CD4-positive, alpha-beta memory T cell (primary cell): ENCODE data around the gene TDRD7. TPM values are rescaled to one million over a fixed set of nuclear protein-coding genes. Genes with fewer than 3 reads are reported as not detected.

Source experiments
- CTCF ChIA-PET: fragments of 350-600 bp; sonication (Branson Sonifier 250); formaldehyde crosslinking; loops from one replicate; lab custom pipeline; 2021; ENCODE audit warnings: inconsistent platforms; ENCODE audit not compliant: partially characterized antibody; lab: Charles Lee
- POLR2A ChIA-PET: fragments of 350-600 bp; sonication (Branson Sonifier 250); formaldehyde crosslinking; loops from one replicate; lab custom pipeline; 2021; ENCODE audit not compliant: partially characterized antibody; lab: Charles Lee
- DNase-seq, 5 donors: peaks; one replicate each; pipeline versions ENCODE4 v3.0.0 to v3.0.0-alpha.2; 2020 to 2022; ENCODE audit warnings: mixed read lengths in 1 of 5
- H3K27ac ChIP-seq: one replicate; pipeline ENCODE4 v1.7.0; 2013; ENCODE audit warnings: low read depth, low read length
- H3K27me3 ChIP-seq: 2 replicates; pipeline ENCODE4 v1.7.0; 2013; ENCODE audit warnings: mild to moderate bottlenecking, low read length, moderate library complexity; ENCODE audit not compliant: insufficient read depth
- H3K36me3 ChIP-seq: 2 replicates; pipeline ENCODE4 v1.7.0; 2013; ENCODE audit warnings: mild to moderate bottlenecking, low read length, moderate library complexity; ENCODE audit not compliant: insufficient read depth
- H3K4me1 ChIP-seq: 2 replicates; pipeline ENCODE4 v1.7.0; 2013; ENCODE audit warnings: mild to moderate bottlenecking, low read length, moderate library complexity; ENCODE audit not compliant: insufficient read depth
- H3K4me3 ChIP-seq, 2 donors: one replicate each; pipeline ENCODE4 v1.7.0; 2013; ENCODE audit warnings: low read length in 2 of 2, mild to moderate bottlenecking in 1 of 2
- H3K9me3 ChIP-seq, 2 donors: one replicate each; pipeline ENCODE4 v1.7.0; 2013; ENCODE audit warnings: low read length in 2 of 2, control low read depth in 1 of 2; ENCODE audit not compliant: control insufficient read depth in 1 of 2
- H3K27ac Mint-ChIP-seq, 7 donors: one replicate each; pipeline ENCODE4 v1.8.0; 2020 to 2021; ENCODE audit warnings: mixed read lengths in 7 of 7, mild to moderate bottlenecking in 6 of 7, inconsistent platforms in 3 of 7, moderate library complexity in 3 of 7
- H3K27me3 Mint-ChIP-seq, 2 donors: one replicate each; pipeline ENCODE4 v1.8.0; 2020 to 2021; ENCODE audit warnings: mixed read lengths in 2 of 2
- H3K36me3 Mint-ChIP-seq, 2 donors: one replicate each; pipeline ENCODE4 v1.8.0; 2020 to 2021; ENCODE audit warnings: mixed read lengths in 2 of 2, inconsistent platforms in 1 of 2, mild to moderate bottlenecking in 1 of 2
- H3K4me1 Mint-ChIP-seq, 4 donors: one replicate each; pipeline ENCODE4 v1.8.0; 2020 to 2021; ENCODE audit warnings: mixed read lengths in 4 of 4, mild to moderate bottlenecking in 1 of 4
- H3K4me3 Mint-ChIP-seq, 8 donors: one replicate each; pipeline ENCODE4 v1.8.0; 2020 to 2021; ENCODE audit warnings: mixed read lengths in 8 of 8, mild to moderate bottlenecking in 7 of 8, moderate library complexity in 6 of 8, inconsistent platforms in 3 of 8
- H3K9me3 Mint-ChIP-seq, 8 donors: one replicate each; pipeline ENCODE4 v1.8.0; 2020 to 2021; ENCODE audit warnings: mixed read lengths in 8 of 8, mild to moderate bottlenecking in 5 of 8, inconsistent platforms in 3 of 8, moderate library complexity in 1 of 8
- intact Hi-C: fragments of 100-400 bp; cut with micrococcal nuclease; formaldehyde crosslinking; loops from one replicate; pipeline ENCODE4 v1.15.1; 2023
- polyA plus RNA-seq, 2 donors: library from polyadenylated mRNA; unstranded; fragments of 300-500 nt; fragmentation: Illumina TruSeq; gene quantifications; one replicate each; pipeline ENCODE4 v1.2.3, GENCODE V29; 2021
- total RNA-seq, 2 experiments: library from RNA; stranded (reverse); gene quantifications; one replicate each; pipeline ENCODE4 v1.2.3, GENCODE V29; 2021

TDRD7 gene
- total and polyA plus RNA-seq, 4 experiments from 2014 or later: 5.6 to 13.6 (median 11.4) TPM

GRCh38 chr9:97425336-97425972 is 13.6 kb downstream of the TDRD7 start:
- ChIA-PET CTCF (interaction anchor here (1.0 kb wide), 1 partner anchor 13 kb away, joined by 3 read pairs; no protein-coding TSS in a partner anchor), POLR2A (no interaction called here)
- Histone ChIP-seq H3K36me3 (peaks cover 13% of the 10 kb centered on the region), H3K9me3 (no peaks in the 10 kb centered on the region), H3K27me3 (no peaks in the 10 kb centered on the region), H3K4me1 (no peaks in the 10 kb centered on the region), H3K4me3 (no peak overlapping the region), H3K27ac (no peak overlapping the region)
- Mint-ChIP-seq H3K27me3 (no peaks in the 10 kb centered on the region), H3K4me1 (peaks cover 4 to 19% (median 9%) of the 10 kb centered on the region in 4 donors), H3K9me3 (peaks cover 0 to 13% (median 8%) of the 10 kb centered on the region in 8 donors), H3K27ac (no peak overlapping the region), H3K36me3 (peaks cover 32 to 42% of the 10 kb centered on the region in 2 donors), H3K4me3 (no peak overlapping the region)
- intact Hi-C loops: no loop called here
- DNase-seq: no peak

GRCh38 chr9:97425973-97426336 is 14.1 kb downstream of the TDRD7 start:
- Mint-ChIP-seq H3K27ac (no peak overlapping the region), H3K4me1 (peaks cover 4 to 19% (median 9%) of the 10 kb centered on the region in 4 donors), H3K27me3 (no peaks in the 10 kb centered on the region), H3K9me3 (peaks cover 0 to 13% (median 8%) of the 10 kb centered on the region in 8 donors), H3K36me3 (peaks cover 33 to 43% of the 10 kb centered on the region in 2 donors), H3K4me3 (no peak overlapping the region)
- Histone ChIP-seq H3K4me1 (no peaks in the 10 kb centered on the region), H3K36me3 (peaks cover 17% of the 10 kb centered on the region), H3K4me3 (no peak overlapping the region), H3K27me3 (no peaks in the 10 kb centered on the region), H3K27ac (no peak overlapping the region), H3K9me3 (no peaks in the 10 kb centered on the region)
- ChIA-PET CTCF (interaction anchor here (1.0 kb wide), 1 partner anchor 13 kb away, joined by 3 read pairs; no protein-coding TSS in a partner anchor), POLR2A (interaction anchor here (0.6 kb wide), 1 partner anchor 954 kb away, joined by 3 read pairs; no protein-coding TSS in a partner anchor)
- intact Hi-C loops: no loop called here
- no peak for DNase-seq

GRCh38 chr9:97427885-97428284 is 16.0 kb downstream of the TDRD7 start:
- H3K4me3 ChIP-seq: no peak overlapping the region
- H3K4me1 ChIP-seq: no peaks in the 10 kb centered on the region
- Mint-ChIP-seq H3K36me3 (peaks cover 49 to 50% of the 10 kb centered on the region in 2 donors), H3K4me1 (peaks cover 4 to 10% (median 6%) of the 10 kb centered on the region in 4 donors), H3K27me3 (no peaks in the 10 kb centered on the region), H3K27ac (no peak overlapping the region), H3K4me3 (no peak overlapping the region), H3K9me3 (peaks cover 0 to 9% (median 6%) of the 10 kb centered on the region in 8 donors)
- no peaks in the 10 kb centered on the region for H3K9me3 ChIP-seq
- H3K27me3 ChIP-seq: no peaks in the 10 kb centered on the region
- ChIA-PET POLR2A (no interaction called here), CTCF (interaction anchor here (1.1 to 1.6 kb wide), 2 partner anchors 15 to 41 kb away, joined by 4 read pairs; no protein-coding TSS in a partner anchor)
- no peak overlapping the region for H3K27ac ChIP-seq
- no peak for DNase-seq
- H3K36me3 ChIP-seq: peaks cover 29% of the 10 kb centered on the region
- intact Hi-C loops: no loop called here

DNA sequence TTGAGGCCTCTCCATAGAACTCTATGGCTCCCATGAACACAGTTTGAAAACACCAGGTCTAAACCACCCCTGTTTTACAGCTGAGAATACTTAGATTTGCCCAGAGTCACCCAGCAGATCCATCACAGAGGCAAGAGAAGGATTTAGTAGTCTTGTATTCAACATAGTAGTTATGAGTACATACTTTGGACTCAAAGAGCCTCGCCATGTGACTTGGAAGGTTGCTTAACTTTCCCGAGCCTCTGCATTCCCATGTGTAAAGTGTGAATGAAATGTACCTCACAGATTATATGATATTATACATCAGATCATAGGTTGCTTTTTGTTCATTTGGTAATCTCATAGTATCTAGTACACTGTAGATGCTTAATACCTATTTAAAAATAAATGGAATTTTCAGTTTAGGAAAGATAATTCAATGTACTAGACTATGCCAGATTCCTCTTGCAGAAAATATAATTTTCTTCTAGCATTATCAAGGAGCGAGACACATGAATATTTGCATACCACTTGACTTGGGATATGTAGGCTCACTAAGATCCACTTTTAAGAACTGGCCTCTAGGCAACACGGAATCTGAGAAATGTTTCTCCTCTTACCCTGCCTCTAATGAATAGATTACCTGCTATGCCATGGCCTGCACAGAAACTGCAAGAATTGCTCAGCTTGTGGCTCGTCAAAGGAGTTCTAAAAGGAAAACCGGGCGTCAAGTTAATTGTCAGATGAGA is 18.6 kb downstream of the TDRD7 start:
- Mint-ChIP-seq H3K27ac (no peak overlapping the region), H3K36me3 (peaks cover 58 to 65% of the 10 kb centered on the region in 2 donors), H3K4me3 (no peak overlapping the region), H3K27me3 (no peaks in the 10 kb centered on the region), H3K9me3 (no peaks in the 10 kb centered on the region), H3K4me1 (peaks cover 0 to 4% (median 2%) of the 10 kb centered on the region in 4 donors)
- intact Hi-C loops: no loop called here
- Histone ChIP-seq H3K27ac (no peak overlapping the region), H3K27me3 (no peaks in the 10 kb centered on the region), H3K4me1 (no peaks in the 10 kb centered on the region), H3K36me3 (peaks cover 29% of the 10 kb centered on the region), H3K9me3 (no peaks in the 10 kb centered on the region), H3K4me3 (no peak overlapping the region)
- no peak for DNase-seq
- ChIA-PET POLR2A (interaction anchor here (1.0 kb wide), 1 partner anchor 29 kb away, joined by 3 read pairs; no protein-coding TSS in a partner anchor), CTCF (interaction anchor here (1.0 kb wide), 1 partner anchor 168 kb away, joined by 5 read pairs; no protein-coding TSS in a partner anchor)

- Histone ChIP-seq H3K27ac (no peak overlapping the region), H3K36me3 (peaks cover 29% of the 10 kb centered on the region), H3K4me3 (no peak overlapping the region), H3K4me1 (no peaks in the 10 kb centered on the region), H3K9me3 (no peaks in the 10 kb centered on the region), H3K27me3 (no peaks in the 10 kb centered on the region)
- Mint-ChIP-seq H3K27ac (no peak overlapping the region), H3K4me1 (peaks cover 0 to 4% (median 2%) of the 10 kb centered on the region in 4 donors), H3K27me3 (no peaks in the 10 kb centered on the region), H3K9me3 (no peaks in the 10 kb centered on the region), H3K36me3 (peaks cover 58 to 67% of the 10 kb centered on the region in 2 donors), H3K4me3 (no peak overlapping the region)
- CTCF ChIA-PET: interaction anchor here (1.0 kb wide), 1 partner anchor 167 kb away, joined by 5 read pairs; no protein-coding TSS in a partner anchor
- POLR2A ChIA-PET: no interaction called here
- intact Hi-C loops: no loop called here
- DNase-seq: no peak
These were observed 19.1 kb downstream of the TDRD7 start for GRCh38 chr9:97431044-97431441.

- Histone ChIP-seq H3K4me3 (no peak overlapping the region), H3K4me1 (no peaks in the 10 kb centered on the region), H3K27ac (no peak overlapping the region), H3K27me3 (no peaks in the 10 kb centered on the region), H3K9me3 (no peaks in the 10 kb centered on the region), H3K36me3 (peaks cover 29% of the 10 kb centered on the region)
- H3K4me1 Mint-ChIP-seq: peaks cover 0 to 4% (median 2%) of the 10 kb centered on the region in 4 donors
- ChIA-PET CTCF (interaction anchor here (1.0 kb wide), 1 partner anchor 167 kb away, joined by 5 read pairs; no protein-coding TSS in a partner anchor), POLR2A (no interaction called here)
- no peak overlapping the region for H3K27ac Mint-ChIP-seq
- H3K4me3 Mint-ChIP-seq: no peak overlapping the region
- H3K36me3 Mint-ChIP-seq: peaks cover 59 to 67% of the 10 kb centered on the region in 2 donors
- H3K27me3 Mint-ChIP-seq: no peaks in the 10 kb centered on the region
- H3K9me3 Mint-ChIP-seq: no peaks in the 10 kb centered on the region
- no peak for DNase-seq
- intact Hi-C loops: no loop called here
These were observed 19.8 kb downstream of the TDRD7 start for GRCh38 chr9:97431549-97432143.
